GM21423 (cell line): ENCODE results near the gene EPC2.

Source experiments
- ATAC-seq: cut with Tn5 transposase; IDR thresholded peaks from one replicate; pipeline ENCODE4 v1.9.1; 2021; ENCODE audit warnings: mild to moderate bottlenecking, moderate library complexity; ENCODE audit not compliant: unreplicated experiment

EPC2 gene

GRCh38 chr2:148802448-148803220 is 158.1 kb downstream of the EPC2 start:
- ATAC-seq: no peak

- ATAC-seq: no peak
These were observed 165.5 kb downstream of the EPC2 start for GRCh38 chr2:148810081-148810480.

- ATAC-seq: no peak
These were observed 167.8 kb downstream of the EPC2 start for GRCh38 chr2:148812306-148812705.

- peak; percentile 98 for ATAC-seq
These were observed 169.1 kb downstream of the EPC2 start for GRCh38 chr2:148813603-148814065.

- no peak for ATAC-seq
These were observed 169.8 kb downstream of the EPC2 start for GRCh38 chr2:148814143-148814859.

DNA sequence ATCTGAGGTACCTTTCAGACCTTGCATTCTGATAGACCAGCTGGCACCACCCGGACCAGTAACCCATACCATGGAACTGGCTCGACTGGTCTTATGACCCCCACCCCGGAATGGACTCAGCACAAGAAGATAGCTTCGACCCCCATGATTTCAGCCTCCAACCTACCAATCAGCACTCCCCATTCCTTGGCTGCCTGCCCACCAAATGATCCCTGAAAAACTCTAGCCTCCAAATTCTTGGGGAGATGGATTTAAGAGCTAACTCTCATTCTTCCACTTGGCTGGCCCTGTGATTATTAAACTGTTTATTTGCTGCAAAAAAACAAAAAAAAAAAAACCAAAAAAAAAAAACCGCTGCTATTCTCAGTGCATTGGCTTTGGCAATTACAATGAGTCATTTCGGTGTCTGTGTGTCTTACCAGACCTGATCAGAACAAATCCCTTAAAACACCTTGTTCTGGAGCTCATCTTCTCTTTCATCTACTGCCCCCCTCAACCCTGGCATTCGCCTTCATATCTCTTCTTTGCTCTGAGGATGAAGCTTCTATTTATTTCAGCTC is 170.4 kb downstream of the EPC2 start:
- ATAC-seq: no peak

DNA sequence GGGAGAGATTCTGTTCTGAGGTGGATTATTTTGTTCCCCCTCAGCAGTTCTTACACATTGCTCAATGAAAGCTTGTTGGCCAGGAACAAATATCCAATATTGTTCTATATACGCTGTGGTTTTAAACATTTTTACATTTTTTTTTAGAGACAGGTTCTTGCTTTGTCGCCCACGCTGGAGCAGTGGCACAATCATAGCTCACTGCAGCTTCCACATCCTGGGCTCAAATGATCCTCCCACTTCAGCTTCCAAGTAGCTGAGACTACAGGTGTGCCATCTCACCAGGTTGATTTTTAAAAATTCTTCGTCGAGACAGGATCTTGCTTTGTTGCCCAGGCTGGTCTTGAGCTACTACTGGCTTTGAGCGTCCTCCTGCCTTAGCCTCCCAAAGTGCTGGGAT is 171.6 kb downstream of the EPC2 start:
- ATAC-seq: no peak

- no peak for ATAC-seq
These were observed 172.7 kb downstream of the EPC2 start for GRCh38 chr2:148817210-148817708.

GRCh38 chr2:148819019-148819585 is 174.6 kb downstream of the EPC2 start:
- ATAC-seq: no peak

GRCh38 chr2:148824190-148824589 is 179.6 kb downstream of the EPC2 start:
- no peak for ATAC-seq

DNA sequence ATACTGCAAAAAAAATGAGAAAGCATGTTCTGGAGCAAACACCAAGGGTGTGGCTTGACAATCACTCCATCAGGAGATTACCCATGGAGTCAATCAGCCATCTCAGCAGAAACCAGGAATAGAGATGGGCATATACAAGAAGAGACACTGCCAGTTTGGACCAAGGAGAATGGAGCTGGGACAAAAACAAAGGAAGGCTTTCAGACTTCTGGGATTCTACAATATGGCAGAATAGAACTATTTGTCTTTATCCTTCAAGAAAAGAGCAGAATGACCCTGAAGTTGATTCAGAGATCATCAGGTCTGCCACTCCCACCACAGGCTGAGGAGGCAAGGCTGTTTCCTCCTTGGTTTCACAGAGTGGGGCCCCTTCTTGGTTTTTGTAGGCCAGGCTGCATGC is 182.2 kb downstream of the EPC2 start:
- no peak for ATAC-seq

- no peak for ATAC-seq
These were observed 184.4 kb downstream of the EPC2 start for GRCh38 chr2:148828941-148829340.

DNA sequence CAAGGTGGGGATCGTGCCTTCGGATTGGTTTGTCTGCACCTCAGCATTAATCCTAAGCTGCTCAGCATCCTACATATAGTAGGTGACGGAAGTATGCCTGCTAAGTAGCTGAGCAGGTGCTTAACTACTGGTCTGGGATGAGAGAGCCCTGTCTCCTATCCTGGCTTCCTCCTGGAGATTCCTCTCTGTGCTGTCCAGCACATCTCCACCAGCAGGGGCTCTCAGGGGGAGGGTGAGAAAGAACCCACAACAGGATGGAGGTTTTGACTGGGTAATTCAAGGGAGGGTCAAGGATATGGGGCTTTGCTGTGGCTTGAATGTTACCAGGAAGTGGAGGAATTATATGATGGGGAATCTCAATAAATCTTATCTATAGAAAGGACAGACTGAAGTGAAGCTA is 185.1 kb downstream of the EPC2 start:
- no peak for ATAC-seq

GRCh38 chr2:148832637-148833036 is 188.1 kb downstream of the EPC2 start:
- no peak for ATAC-seq
